ENCODE measurements around the gene BMP8A. TPM values are rescaled to one million over a fixed set of nuclear protein-coding genes. Genes with fewer than 3 reads are reported as not detected.

BMP8A gene
- total RNA-seq, 1 experiment from 2014 or later: not detected

- in situ Hi-C loops (cut with HindIII; ENCODE audit: low pct_unique_long_range_greater_than_20kb, low sequenced_read_pairs): no loop called here
- DNase-seq (ENCODE audit: low read depth): no peak
Measured at GRCh38 chr1:39542924-39543323, 51.5 kb downstream of the BMP8A start.

GRCh38 chr1:39544327-39544726, 52.9 kb downstream of the BMP8A start:
- no peak for DNase-seq (ENCODE audit: low read depth)
- in situ Hi-C loops (cut with HindIII; ENCODE audit: low pct_unique_long_range_greater_than_20kb, low sequenced_read_pairs): no loop called here

- DNase-seq (ENCODE audit: low read depth): no peak
- in situ Hi-C loops (cut with HindIII; ENCODE audit: low pct_unique_long_range_greater_than_20kb, low sequenced_read_pairs): no loop called here
Measured at GRCh38 chr1:39545531-39545930, 54.1 kb downstream of the BMP8A start.

DNA sequence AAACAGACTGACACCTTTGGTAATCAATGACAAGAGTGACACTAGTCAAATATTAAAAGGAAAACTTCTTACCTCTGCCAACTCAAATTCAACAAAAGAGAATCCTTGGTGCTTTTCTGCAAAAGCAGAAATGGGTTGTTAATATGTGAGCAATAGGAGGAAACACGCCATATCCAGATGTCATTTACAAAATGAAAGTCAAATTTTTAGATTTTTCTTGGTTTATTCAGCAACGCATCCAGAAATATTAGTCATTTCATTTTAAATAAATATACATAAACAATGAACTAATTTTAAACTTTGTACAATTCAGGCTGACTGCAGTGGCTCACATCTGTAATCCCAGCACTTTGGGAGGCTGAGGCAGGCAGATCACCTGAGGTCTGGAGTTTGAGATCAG, 62.8 kb downstream of the BMP8A start:
- DNase-seq (ENCODE audit: low read depth): no peak
- in situ Hi-C loops (cut with HindIII; ENCODE audit: low pct_unique_long_range_greater_than_20kb, low sequenced_read_pairs): no loop called here

- no peak for DNase-seq (ENCODE audit: low read depth)
Measured at GRCh38 chr1:39561279-39561678, 69.8 kb downstream of the BMP8A start.

DNA sequence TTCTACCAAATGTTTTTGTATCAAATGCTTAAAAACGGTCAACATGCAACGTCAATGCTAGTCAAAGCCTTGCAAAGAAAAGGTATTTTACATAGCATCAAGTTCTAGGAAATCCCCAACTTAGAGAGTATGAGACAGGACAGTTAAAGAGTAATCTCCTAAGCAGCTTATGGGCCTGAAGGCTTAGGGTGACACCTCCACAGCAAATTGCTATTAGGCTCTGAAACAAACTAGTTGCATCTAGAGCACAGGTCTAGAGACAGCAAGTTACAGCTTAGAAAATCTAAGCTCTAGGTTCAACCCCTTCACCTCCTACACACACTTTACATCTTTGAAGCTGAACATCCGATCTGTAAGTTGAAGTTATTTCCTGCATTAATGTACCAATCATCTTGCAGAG, 71.5 kb downstream of the BMP8A start:
- in situ Hi-C loops (cut with HindIII; ENCODE audit: low pct_unique_long_range_greater_than_20kb, low sequenced_read_pairs): no loop called here
- DNase-seq (ENCODE audit: low read depth): no peak

More at GRCh38 chr1:39561279-39561678, 69.8 kb downstream of the BMP8A start:
- in situ Hi-C loops (cut with HindIII; ENCODE audit: low pct_unique_long_range_greater_than_20kb, low sequenced_read_pairs): no loop called here

DNA sequence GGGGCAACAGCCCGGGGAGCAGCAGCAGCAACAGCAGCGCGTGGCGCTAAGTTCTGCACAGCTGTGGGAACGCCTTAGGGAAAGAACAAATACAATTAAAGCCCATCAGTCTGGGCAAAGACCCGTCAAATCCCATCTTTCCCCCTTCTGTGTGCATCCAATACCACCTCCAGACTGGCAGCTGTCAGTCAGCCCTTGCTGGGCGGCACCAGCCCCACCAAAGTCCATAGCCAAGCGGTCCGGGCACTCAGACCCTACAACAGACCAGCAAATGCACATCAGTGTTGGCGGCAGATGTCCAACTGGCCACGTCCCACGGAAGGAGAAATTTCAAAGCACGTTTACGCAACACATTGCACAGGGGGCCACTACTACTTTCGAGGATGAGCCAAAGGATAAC, 72.2 kb downstream of the BMP8A start:
- DNase-seq (ENCODE audit: low read depth): no peak
- in situ Hi-C loops (cut with HindIII; ENCODE audit: low pct_unique_long_range_greater_than_20kb, low sequenced_read_pairs): no loop called here

DNA sequence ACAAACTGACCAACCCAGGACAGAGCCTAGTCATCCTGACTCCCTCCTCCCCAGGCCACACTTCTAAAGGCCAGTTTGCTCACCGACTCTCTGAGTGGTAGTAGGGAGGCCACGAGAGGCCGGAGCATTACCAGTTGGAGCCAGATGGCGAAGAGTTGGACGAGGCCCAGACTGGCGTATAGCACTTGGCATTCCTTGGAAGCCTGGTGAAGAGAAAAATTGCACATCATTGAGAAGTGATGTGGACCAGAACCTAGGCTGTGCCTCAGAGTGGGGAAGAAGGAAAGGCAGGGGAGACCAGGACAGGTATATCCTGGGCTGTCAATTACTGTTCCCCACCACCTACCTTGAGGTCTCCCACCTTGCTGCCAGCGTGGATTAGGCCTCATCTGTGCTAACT, 72.9 kb downstream of the BMP8A start:
- in situ Hi-C loops (cut with HindIII; ENCODE audit: low pct_unique_long_range_greater_than_20kb, low sequenced_read_pairs): no loop called here
- no peak for DNase-seq (ENCODE audit: low read depth)

DNA sequence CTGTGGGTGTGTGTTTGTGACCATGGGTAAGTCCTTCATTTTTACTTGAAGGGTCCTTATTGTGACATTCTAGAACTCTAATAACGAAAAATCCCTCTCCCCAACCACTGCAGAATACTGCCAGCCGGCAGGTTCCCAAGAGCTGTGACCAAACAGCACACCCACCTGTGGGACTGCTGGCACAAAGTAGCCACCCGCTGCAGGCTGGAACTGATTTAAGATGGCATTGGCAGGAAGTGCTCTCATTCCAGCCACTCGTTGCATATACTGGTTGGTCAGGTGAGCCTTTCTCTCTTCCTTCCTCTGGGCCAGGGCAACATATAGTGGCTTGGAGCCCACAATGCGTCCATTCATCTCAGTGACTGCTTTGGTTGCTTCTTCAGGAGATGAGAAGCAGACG, 73.5 kb downstream of the BMP8A start:
- no peak for DNase-seq (ENCODE audit: low read depth)
- in situ Hi-C loops (cut with HindIII; ENCODE audit: low pct_unique_long_range_greater_than_20kb, low sequenced_read_pairs): no loop called here

DNA sequence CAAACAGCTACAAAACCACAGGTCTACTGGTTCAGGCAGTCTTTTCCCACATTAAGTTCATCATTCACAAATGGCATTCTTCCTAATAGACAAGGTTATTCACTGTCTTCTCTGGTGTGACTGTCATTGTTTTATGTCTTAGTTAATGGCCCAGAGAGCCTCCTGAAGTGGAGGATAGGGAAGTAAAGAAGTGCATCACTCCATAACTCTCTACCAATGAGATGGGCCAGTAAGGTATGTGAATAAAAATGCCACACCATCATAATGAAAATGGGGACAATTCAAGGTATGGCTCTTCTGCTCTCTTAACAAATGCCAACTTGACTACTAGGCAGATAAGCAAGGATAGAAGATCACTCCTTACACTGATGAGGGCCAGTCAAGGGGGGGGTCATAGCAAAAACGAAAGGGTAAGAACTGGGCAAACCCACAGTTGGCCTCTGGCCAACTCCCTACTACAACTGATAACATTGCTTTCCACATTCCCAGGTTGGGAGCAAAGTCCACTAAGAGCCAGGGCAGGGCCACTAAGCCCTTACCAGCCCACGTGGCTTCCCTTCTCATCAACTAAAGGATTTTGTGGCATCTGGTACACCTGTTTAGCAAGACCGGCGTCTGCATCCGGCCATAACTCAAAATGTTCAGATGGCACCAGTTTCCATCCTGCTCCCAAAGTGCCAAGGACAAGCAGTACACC, 75.2 kb downstream of the BMP8A start:
- no peak for DNase-seq (ENCODE audit: low read depth)
- in situ Hi-C loops (cut with HindIII; ENCODE audit: low pct_unique_long_range_greater_than_20kb, low sequenced_read_pairs): no loop called here

DNA sequence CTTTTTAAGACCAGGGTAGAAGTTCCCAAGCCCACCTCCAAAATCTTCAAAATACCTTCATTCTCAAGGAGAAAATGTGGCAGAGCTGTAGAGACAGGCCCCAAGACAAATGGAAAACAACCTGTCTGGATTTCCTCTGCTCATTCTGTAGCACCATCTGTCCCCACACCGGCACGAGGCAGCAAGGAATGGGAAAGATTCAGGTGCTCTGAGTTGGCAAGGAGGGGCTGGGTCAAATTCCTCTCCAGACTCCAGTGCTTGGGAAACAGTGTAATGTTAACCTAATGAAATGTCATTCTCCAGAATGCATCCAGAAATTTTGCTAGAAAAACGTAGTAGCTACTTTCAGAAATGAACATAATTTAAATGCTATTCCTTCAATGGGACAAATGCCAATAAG, 75.9 kb downstream of the BMP8A start:
- no peak for DNase-seq (ENCODE audit: low read depth)
- in situ Hi-C loops (cut with HindIII; ENCODE audit: low pct_unique_long_range_greater_than_20kb, low sequenced_read_pairs): no loop called here

DNA sequence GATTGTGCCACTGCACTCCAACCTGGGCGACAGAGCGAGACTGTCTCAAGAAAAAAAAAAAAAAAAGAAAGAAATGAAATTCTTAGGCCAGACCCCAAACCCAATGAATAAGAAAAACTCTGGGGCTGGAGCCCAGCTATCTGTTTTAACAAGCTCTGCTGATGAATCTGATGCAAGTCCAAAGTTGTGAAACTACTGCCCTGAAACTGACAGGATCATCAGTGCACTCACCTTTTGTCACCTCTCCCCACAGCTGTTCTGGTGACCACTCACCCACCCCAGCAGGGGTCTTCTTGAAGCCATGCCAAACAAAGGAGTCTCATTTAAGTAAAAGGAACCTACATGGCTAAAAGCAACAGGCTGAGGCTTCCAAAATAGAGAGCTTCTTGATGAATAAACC, 76.8 kb downstream of the BMP8A start:
- no peak for DNase-seq (ENCODE audit: low read depth)
- in situ Hi-C loops (cut with HindIII; ENCODE audit: low pct_unique_long_range_greater_than_20kb, low sequenced_read_pairs): no loop called here

GRCh38 chr1:39569034-39569433, 77.6 kb downstream of the BMP8A start:
- DNase-seq (ENCODE audit: low read depth): no peak
- in situ Hi-C loops (cut with HindIII; ENCODE audit: low pct_unique_long_range_greater_than_20kb, low sequenced_read_pairs): no loop called here

DNA sequence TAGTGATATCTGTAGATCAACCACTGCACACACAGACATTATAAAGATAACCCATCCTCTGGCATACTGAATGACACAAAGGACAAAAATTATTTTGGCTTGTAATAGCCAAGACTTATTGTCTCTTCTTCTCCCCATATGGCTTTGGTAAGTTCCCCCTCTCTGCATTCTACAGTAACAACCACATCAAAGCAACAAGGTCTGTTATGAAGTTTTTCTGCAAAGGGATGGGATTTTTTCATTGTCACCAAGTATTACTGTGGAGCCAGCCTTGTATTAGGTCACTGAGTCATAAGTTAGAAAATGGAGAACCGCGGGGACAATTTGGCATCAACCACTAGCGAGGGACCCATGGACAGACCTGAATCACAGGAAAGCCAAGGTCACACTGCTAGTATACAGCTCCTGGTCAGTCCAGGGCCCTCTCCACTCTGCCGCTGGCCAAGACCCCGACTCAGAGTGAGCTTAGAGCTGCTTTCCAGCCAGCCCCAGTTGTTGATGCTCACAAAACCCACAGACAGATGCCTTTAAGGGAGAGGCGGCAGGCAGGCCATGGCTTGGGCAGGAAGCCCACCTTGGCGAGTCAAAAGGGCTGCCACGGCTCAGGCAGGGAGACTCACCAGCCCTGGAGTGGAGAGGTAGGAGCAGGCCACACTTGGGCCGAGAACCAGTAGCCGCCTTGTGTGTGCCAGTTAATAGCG, 79.2 kb downstream of the BMP8A start:
- in situ Hi-C loops (cut with HindIII; ENCODE audit: low pct_unique_long_range_greater_than_20kb, low sequenced_read_pairs): no loop called here

GRCh38 chr1:39571178-39571483, 79.7 kb downstream of the BMP8A start:
- DNase-seq (ENCODE audit: low read depth): no peak
- in situ Hi-C loops (cut with HindIII; ENCODE audit: low pct_unique_long_range_greater_than_20kb, low sequenced_read_pairs): no loop called here

More for the DNA sequence above, 79.2 kb downstream of the BMP8A start:
- no peak for DNase-seq (ENCODE audit: low read depth)

DNA sequence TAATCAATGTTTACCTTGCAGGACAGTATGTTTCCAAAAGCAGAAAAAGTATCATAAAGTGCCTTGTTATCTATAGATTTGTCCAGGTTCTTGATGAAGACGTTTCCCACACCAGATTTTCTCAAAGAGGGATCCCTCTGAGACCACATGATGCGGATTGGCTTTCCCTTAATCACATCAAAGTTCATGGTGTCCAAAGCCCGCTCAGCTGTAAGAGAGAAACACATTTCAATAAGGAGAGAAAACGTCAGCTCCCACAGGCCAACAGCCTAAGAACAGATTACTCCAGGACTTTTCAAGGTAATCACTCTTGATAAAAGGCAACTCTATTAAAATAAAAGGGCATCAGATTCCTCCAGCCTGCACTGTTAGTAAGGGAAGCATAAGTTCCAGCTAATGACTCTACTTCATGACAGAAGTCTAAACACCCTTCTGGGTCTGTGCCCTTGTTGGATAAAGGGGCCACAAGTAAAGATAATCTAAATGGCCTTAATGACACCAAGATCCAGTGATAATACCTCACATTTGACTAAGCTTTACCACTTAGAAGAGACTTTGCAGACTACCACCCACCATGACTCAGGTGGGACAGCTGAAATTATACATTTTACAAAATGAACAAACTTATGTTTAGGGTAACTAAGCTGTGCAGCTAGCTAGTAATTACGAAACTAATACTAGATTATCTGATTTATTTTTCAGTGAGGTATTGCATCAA, 81.1 kb downstream of the BMP8A start:
- in situ Hi-C loops (cut with HindIII; ENCODE audit: low pct_unique_long_range_greater_than_20kb, low sequenced_read_pairs): no loop called here

DNA sequence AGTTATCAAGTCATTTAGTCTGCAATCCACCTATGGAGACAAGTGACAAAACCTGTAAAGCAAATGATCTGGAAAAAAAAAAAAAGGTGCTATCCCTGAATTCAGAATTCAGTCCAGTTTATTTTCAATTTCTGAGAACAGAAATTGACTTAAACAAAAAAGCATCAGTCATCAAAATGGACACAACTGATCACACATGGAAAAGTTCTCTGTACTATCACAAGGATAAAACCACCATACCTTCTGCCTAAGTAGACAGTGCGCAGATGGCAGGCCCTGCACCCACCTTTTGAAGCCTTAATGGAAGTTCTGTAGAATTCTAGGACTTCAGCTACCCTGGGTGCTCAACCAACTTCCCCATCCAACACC, 81.6 kb downstream of the BMP8A start:
- DNase-seq (ENCODE audit: low read depth): no peak
- in situ Hi-C loops (cut with HindIII; ENCODE audit: low pct_unique_long_range_greater_than_20kb, low sequenced_read_pairs): no loop called here

More for the DNA sequence above, 81.1 kb downstream of the BMP8A start:
- DNase-seq (ENCODE audit: low read depth): no peak

GRCh38 chr1:39573736-39574624, 82.5 kb downstream of the BMP8A start:
- DNase-seq (ENCODE audit: low read depth): no peak
- in situ Hi-C loops (cut with HindIII; ENCODE audit: low pct_unique_long_range_greater_than_20kb, low sequenced_read_pairs): no loop called here

- in situ Hi-C loops (cut with HindIII; ENCODE audit: low pct_unique_long_range_greater_than_20kb, low sequenced_read_pairs): no loop called here
- no peak for DNase-seq (ENCODE audit: low read depth)
Measured at GRCh38 chr1:39574646-39575045, 83.2 kb downstream of the BMP8A start.

Measured in Caki2 (cell line).